ENCODE results near the gene CSH1. TPM values are rescaled to one million over a fixed set of nuclear protein-coding genes. Genes with fewer than 3 reads are reported as not detected.
"Not testable (repeated sequence)": the region's sequence is repeated elsewhere in the genome, so short reads cannot be mapped to it uniquely, and the experiment has no call there.

CSH1 gene
- not detected in 2 replicates for total RNA-seq
- not detected for polyA plus RNA-seq (2012)

GRCh38 chr17:63896524-63897354, at the start of gene CSH1:
Gene CSH1 (minus strand): TSS chr17:63896574. CDS start chr17:63896511, 63 bp downstream.
- DNase-seq (ENCODE audit: low read depth): not testable (repeated sequence)

- DNase-seq (ENCODE audit: low read depth): no peak
Measured at GRCh38 chr17:63945784-63946439, 49.5 kb upstream of the CSH1 start.

GRCh38 chr17:63944736-63945499, 48.5 kb upstream of the CSH1 start:
- DNase-seq (ENCODE audit: low read depth): no peak

- DNase-seq (ENCODE audit: low read depth): no peak
Measured at GRCh38 chr17:63943745-63944144, 47.4 kb upstream of the CSH1 start.

DNA sequence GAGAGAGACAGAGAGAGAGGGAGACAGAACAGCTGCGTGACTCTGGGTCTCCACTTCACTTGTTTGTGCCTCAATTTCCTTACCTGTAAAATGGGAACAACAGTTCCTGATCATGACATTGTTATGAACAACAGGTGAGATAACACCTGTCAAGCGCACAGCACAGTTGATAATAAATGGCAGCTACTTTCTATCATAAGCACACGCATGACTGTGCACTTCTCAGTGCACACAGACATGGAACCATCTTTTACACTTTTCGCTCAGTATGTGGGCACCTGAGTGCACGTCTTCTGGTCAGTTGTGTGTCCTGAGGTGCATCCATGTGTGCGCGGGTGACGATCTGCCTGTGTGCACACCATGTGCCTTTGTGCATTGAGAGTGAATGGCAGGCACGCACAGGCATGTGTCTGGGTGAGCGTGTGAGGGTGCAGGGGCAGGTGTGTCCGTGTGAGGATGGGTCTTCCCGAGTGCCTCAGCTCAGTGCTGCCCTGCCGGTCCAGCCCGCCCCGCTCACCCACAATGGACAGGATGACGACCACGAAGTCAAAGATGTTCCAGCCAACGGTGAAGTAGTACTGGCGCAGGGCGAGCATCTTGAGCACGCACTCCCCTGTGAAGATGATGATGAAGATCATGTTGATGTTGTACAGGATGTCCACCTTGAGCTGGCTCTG, 46.1 kb upstream of the CSH1 start:
- no peak for DNase-seq (ENCODE audit: low read depth)

DNA sequence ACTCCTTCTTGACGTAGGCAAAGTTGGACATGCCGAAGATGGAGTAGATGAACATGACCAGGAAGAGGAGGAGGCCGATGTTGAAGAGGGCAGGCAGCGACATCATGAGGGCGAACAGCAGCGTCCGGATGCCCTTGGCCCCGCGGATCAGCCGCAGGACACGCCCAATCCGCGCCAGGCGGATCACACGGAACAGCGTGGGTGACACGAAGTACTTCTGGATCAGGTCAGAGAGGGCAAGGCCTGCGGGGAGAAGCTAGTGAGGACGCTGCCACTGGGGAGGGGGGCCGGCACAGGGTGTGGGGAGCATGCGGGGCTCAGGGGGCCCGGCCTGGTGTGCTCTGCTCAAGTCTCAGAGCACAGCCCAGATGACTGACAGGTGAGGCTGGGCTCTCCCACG, 45.4 kb upstream of the CSH1 start:
- no peak for DNase-seq (ENCODE audit: low read depth)

GRCh38 chr17:63941162-63941561, 44.8 kb upstream of the CSH1 start:
- no peak for DNase-seq (ENCODE audit: low read depth)

DNA sequence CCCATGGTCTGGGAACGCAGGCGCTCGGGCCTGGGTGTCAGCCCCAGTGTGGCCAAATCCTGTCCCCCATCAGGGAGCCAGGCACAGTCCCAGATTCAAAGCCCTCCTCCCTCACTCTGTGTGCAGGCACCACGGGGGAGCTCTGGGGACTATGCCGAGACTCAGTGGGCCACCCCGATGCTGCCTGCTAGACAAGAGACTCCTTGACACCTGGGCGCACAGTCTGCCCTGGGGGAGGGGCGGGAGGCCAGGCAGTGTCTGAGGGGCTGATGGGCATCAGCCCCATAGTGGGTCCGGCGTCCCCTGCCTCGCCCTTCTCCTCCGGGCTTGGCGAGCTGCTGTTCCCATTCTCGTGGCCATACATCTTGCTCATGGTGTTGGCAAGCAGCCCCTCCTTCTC, 44.2 kb upstream of the CSH1 start:
- DNase-seq (ENCODE audit: low read depth): no peak

DNA sequence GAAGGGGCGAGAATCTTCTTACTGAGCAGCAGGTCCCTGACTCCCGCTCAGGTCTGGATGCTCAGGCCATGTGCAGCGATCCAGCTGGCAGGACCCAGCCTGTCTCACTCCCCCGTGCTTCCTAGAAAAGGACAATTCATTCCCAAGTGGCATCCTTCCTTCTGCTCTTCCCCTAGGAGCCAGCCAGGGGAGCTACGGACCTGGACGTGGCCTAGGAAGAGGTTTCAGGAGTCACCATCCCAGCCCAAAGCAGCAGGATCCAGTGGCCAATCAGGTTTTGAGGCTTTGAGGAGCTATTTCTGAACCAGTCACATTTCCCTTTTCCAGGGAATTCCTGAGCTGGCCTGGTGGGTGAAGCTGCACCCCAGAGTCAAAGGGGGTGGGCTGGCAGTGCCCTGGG, 43.5 kb upstream of the CSH1 start:
- DNase-seq (ENCODE audit: low read depth): no peak

DNA sequence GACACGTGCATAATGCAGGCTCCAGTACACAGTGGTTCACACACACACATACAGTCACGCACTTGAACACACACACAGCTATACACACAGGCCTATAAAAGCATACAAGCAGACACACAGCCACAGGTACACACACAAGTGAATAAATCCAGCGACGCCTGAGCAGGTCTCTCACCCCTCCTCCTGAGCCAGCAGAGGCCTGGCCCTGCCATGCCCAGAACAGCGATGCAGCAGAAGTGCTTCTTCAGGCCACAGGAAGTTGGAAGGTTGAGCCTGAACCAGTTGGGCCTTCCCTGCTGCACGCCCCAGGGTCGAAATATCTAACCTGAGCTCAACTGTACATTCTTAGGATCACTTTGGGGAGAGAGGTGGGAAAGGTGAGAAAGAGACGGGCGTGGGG, 43.0 kb upstream of the CSH1 start:
- DNase-seq (ENCODE audit: low read depth): no peak

DNA sequence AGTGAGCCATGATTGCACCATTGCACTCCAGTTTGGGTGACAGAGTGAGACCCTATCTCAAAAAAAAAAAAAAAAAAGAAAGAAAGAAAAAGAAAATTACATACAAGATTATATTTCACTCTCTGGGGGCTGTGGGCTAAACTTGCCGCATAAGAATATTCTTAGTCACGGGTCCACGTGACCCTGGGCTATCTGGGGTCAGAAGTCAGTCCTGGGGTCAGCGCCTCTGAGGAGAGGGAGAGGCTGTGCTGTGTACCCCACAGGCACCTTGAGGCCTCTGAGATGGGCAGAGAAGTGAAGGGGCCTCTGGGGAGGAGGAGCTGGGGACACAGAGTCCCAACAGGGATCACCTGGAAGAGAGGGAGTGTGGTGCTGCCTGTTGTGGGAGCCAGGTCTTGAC, 41.5 kb upstream of the CSH1 start:
- DNase-seq (ENCODE audit: low read depth): no peak

DNA sequence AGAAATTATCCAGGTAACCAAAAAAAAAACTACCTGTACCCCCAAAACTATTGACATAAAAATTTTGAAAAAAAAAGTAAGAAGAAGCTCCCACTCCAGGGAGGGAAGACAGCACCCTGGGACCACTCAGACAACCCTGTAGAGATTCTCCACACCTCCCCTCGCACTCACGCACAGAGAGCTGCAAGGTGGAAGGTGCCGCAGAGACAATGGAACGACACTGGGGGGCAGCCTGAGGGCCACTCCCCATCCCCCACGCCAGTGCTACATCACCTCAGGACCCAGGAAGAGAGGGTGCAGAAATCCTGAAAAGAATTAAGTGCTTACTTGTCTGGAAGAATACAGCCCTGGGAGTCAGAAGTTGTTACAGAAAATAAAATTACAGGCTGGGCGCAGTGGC, 40.9 kb upstream of the CSH1 start:
- no peak for DNase-seq (ENCODE audit: low read depth)

- DNase-seq (ENCODE audit: low read depth): no peak
Measured at GRCh38 chr17:63934183-63935112, 38.1 kb upstream of the CSH1 start.

- no peak for DNase-seq (ENCODE audit: low read depth)
Measured at GRCh38 chr17:63933598-63933997, 37.2 kb upstream of the CSH1 start.

- DNase-seq (ENCODE audit: low read depth): no peak
Measured at GRCh38 chr17:63932721-63933120, 36.3 kb upstream of the CSH1 start.

- DNase-seq (ENCODE audit: low read depth): no peak
Measured at GRCh38 chr17:63931981-63932561, 35.7 kb upstream of the CSH1 start, which contains the start of gene CD79B. Gene CD79B (minus strand): TSS chr17:63932331. CDS start chr17:63932261, 70 bp downstream.

- no peak for DNase-seq (ENCODE audit: low read depth)
Measured at GRCh38 chr17:63930951-63931575, 34.7 kb upstream of the CSH1 start.

- no peak for DNase-seq (ENCODE audit: low read depth)
Measured at GRCh38 chr17:63929860-63930766, 33.7 kb upstream of the CSH1 start.

All from myocyte (in vitro differentiated cells).